HepG2 (cell line): Measurements from ENCODE around the gene FAM162A. TPM values are rescaled to one million over a fixed set of nuclear protein-coding genes. Genes with fewer than 3 reads are reported as not detected.

Experiments used
- ATAC-seq: fragments of 200-7000 bp; cut with Tn5 transposase; 3 replicates; pipeline ENCODE4 v1.9.1; 2020; ENCODE audit warnings: mild to moderate bottlenecking, moderate library complexity
- BruUV-seq: library from RNA; stranded (reverse); fragments of 400-500 nt; replicated peaks from 2 replicates; lab custom pipeline; 2021; lab: Mats Ljungman, UMichigan
- CTCF ChIA-PET: fragments of 300-600 bp; formaldehyde crosslinking; extraction: SDS; loops from one replicate; lab custom pipeline; 2021; ENCODE audit warnings: low total read pairs, inconsistent platforms, low intra/inter-chr PET ratio; lab: Yijun Ruan, JAX
- POLR2A ChIA-PET: fragments of 350-600 bp; sonication (Branson Sonifier 250); formaldehyde crosslinking; loops from one replicate; lab custom pipeline; 2020; ENCODE audit warnings: antibody characterized with exemption, inconsistent platforms; lab: Yijun Ruan, JAX
- DNase-seq: peaks from one replicate; pipeline ENCODE4 v3.0.0-alpha.2; 2015; ENCODE audit warnings: low spot score
- FAIRE-seq: peaks from 3 replicates; lab custom pipeline; 2011; peaks lifted over from hg19 to GRCh38; lab: Jason Lieb, UNC
- H2AFZ ChIP-seq: one replicate; pipeline ENCODE4 v1.6.1; 2011; ENCODE audit warnings: low read length, inconsistent platforms
- H3K27ac ChIP-seq: fragments of 300-600 bp; 3 replicates; pipeline ENCODE4 v1.8.0; 2011; ENCODE audit warnings: mixed run types, mild to moderate bottlenecking, mixed read lengths, low read length, inconsistent platforms; ENCODE audit not compliant: insufficient read depth; ENCODE audit errors: extremely low read length
- H3K27me3 ChIP-seq, 2 experiments: fragments of 200-600 bp in 1 of 2; 2 replicates in 1 of 2; 3 replicates in 1 of 2; pipeline versions ENCODE4 v1.6.0 to v1.8.0; 2011; ENCODE audit warnings: low read length in 2 of 2, mild to moderate bottlenecking in 2 of 2, moderate library complexity in 2 of 2, inconsistent platforms in 1 of 2; ENCODE audit not compliant: insufficient read depth in 2 of 2, control insufficient read depth in 1 of 2
- H3K36me3 ChIP-seq, 2 experiments: fragments of 200-600 bp in 1 of 2; replicated peaks in 1 of 2; 2 replicates in 1 of 2; 3 replicates in 1 of 2; pipeline versions ENCODE4 v1.5.1 to v1.8.0; 2011; ENCODE audit warnings: low read length in 2 of 2, inconsistent platforms in 1 of 2; ENCODE audit not compliant: insufficient read depth in 2 of 2, control insufficient read depth in 1 of 2
- H3K4me1 ChIP-seq: 2 replicates; pipeline ENCODE4 v1.5.1; 2012; ENCODE audit warnings: low read length, inconsistent platforms; ENCODE audit not compliant: insufficient read depth
- H3K4me2 ChIP-seq: 2 replicates; pipeline ENCODE4 v1.6.0; 2011; ENCODE audit warnings: low read depth, low read length, inconsistent platforms
- H3K4me3 ChIP-seq, 3 experiments: fragments of 200-600 bp in 1 of 3; sonication (generic), shearing (Covaris generic) in 1 of 3; replicated peaks in 1 of 3; 2 replicates each; pipeline ENCODE4 v1.5.1; 2011 to 2016; ENCODE audit warnings: low read length in 3 of 3, inconsistent platforms in 2 of 3, low read depth in 2 of 3, mild to moderate bottlenecking in 2 of 3, control low read depth in 1 of 3, mixed read lengths in 1 of 3; ENCODE audit not compliant: insufficient read depth in 1 of 3
- H3K79me2 ChIP-seq: one replicate; pipeline ENCODE4 v1.6.1; 2011; ENCODE audit warnings: low read length, inconsistent platforms; ENCODE audit not compliant: insufficient read depth
- H3K9ac ChIP-seq: 2 replicates; pipeline ENCODE4 v1.6.0; 2011; ENCODE audit warnings: mild to moderate bottlenecking, low read depth, low read length, inconsistent platforms; ENCODE audit not compliant: insufficient read depth
- H3K9me3 ChIP-seq: 2 replicates; pipeline ENCODE4 v1.5.1; 2012; ENCODE audit warnings: mild to moderate bottlenecking, low read length
- H4K20me1 ChIP-seq: 2 replicates; pipeline ENCODE4 v1.6.0; 2011; ENCODE audit warnings: inconsistent platforms, mild to moderate bottlenecking, low read length, moderate library complexity; ENCODE audit not compliant: insufficient read depth
- ATF6 ChIP-seq: sonication (generic); formaldehyde crosslinking; conservative IDR thresholded peaks from 2 replicates; pipeline ENCODE4 v1.4.0; 2020; ENCODE audit warnings: missing genetic modification reagents
- DDIT3 ChIP-seq: sonication (generic); formaldehyde crosslinking; IDR thresholded peaks from 2 replicates; pipeline ENCODE4 v1.4.0; 2020; ENCODE audit warnings: mild to moderate bottlenecking, missing genetic modification reagents
- ELF1 ChIP-seq: sonication (generic); formaldehyde crosslinking; IDR thresholded peaks from 2 replicates; pipeline ENCODE4 v1.4.0; 2020; ENCODE audit warnings: missing genetic modification reagents
- SETDB1 ChIP-seq: sonication (generic); formaldehyde crosslinking; IDR thresholded peaks from 2 replicates; pipeline ENCODE4 v1.5.1; 2020; ENCODE audit warnings: missing genetic modification reagents, mild to moderate bottlenecking, borderline replicate concordance
- TERF1 ChIP-seq: sonication (generic); formaldehyde crosslinking; IDR thresholded peaks from 2 replicates; pipeline ENCODE4 v1.8.0; 2022; ENCODE audit warnings: mild to moderate bottlenecking, missing genetic modification reagents, moderate library complexity
- TMF1 ChIP-seq: sonication (generic); formaldehyde crosslinking; IDR thresholded peaks from 2 replicates; pipeline ENCODE4 v1.8.1; 2022; ENCODE audit warnings: low read depth, missing genetic modification reagents
- ZBTB10 ChIP-seq: sonication (generic); formaldehyde crosslinking; IDR thresholded peaks from 2 replicates; pipeline ENCODE4 v1.4.0; 2020; ENCODE audit warnings: missing genetic modification reagents, borderline replicate concordance
- ZNF460 ChIP-seq: sonication (generic); formaldehyde crosslinking; IDR thresholded peaks from 2 replicates; pipeline ENCODE4 v1.5.1; 2020; ENCODE audit warnings: missing genetic modification reagents, mild to moderate bottlenecking, borderline replicate concordance
- ZNF512 ChIP-seq: sonication (generic); formaldehyde crosslinking; IDR thresholded peaks from 2 replicates; pipeline ENCODE4 v1.4.0; 2020; ENCODE audit warnings: mild to moderate bottlenecking, missing genetic modification reagents
- ZNF780A ChIP-seq: sonication (generic); formaldehyde crosslinking; IDR thresholded peaks from 2 replicates; pipeline ENCODE4 v1.8.0; 2022; ENCODE audit warnings: mild to moderate bottlenecking, missing genetic modification reagents, moderate library complexity
- WGBS: methylation state at CpG from one replicate; pipeline ENCODE4 v1.1.6; 2017; ENCODE audit warnings: low lambda C conversion rate; 5-methylcytosine and 5-hydroxymethylcytosine counted together
- in situ Hi-C: cut with HindIII; loops from 2 replicates; pipeline ENCODE4 v1.10.0; 2017; ENCODE audit warnings: low pct_unique_long_range_greater_than_20kb; ENCODE audit not compliant: extremely low pct_ligation_motif_present
- intact Hi-C: fragments of 100-400 bp; cut with micrococcal nuclease; formaldehyde crosslinking; loops from one replicate; pipeline ENCODE4 v1.10.0; 2022; ENCODE audit not compliant: unreplicated experiment
- polyA plus RNA-seq, 8 experiments: library from polyadenylated mRNA; depleted of rRNA in 3 of 8; stranded (reverse) in 7 of 8; unstranded in 1 of 8; fragments of >200 nt; fragmentation: Illumina TruSeq in 4 of 8; extraction: Trizol in 4 of 8; gene quantifications; 2 replicates each; pipeline versions ENCODE4 v1.2.1 to v1.2.3, GENCODE V29; 2011 to 2016; ENCODE audit warnings: low read depth in 4 of 8, missing spikeins in 1 of 8, mixed read lengths in 1 of 8; ENCODE audit not compliant: insufficient read depth in 1 of 8
- total RNA-seq, 5 experiments: library from RNA; depleted of rRNA; stranded (reverse); fragments of >200 nt; fragmentation: Illumina TruSeq; extraction: Trizol; gene quantifications; 2 replicates each; pipeline ENCODE4 v1.2.3, GENCODE V29; 2016; ENCODE audit warnings: low read depth in 1 of 5

FAM162A gene
- total and polyA plus RNA-seq, 2 of the 13 experiments (the other 11 are each of a cell fraction or from before 2014, with no cell fraction given), result 115 to 155 TPM

- no peak for ATAC-seq
- H4K20me1 ChIP-seq, result 0 out of 2 replicates have a peak, but pooled peaks cover 7% of the 10 kb centered on the region
- ChIA-PET POLR2A (no interaction called here), CTCF (no interaction called here)
- peaks cover 93% of the 10 kb centered on the region for H3K4me1 ChIP-seq
- H3K79me2 ChIP-seq, result peaks cover 86% of the 10 kb centered on the region
- H3K27ac ChIP-seq, result peak overlapping the region; percentile 72
- peaks cover 0 to 11% of the 10 kb centered on the region in 2 experiments; a peak in 2 of 5 replicates for H3K36me3 ChIP-seq
- no peak overlapping the region for H2AFZ ChIP-seq
- 86% methylated on average over 4 of the region's 4 CpGs for WGBS
- BruUV-seq, result no TSS peak
- no peak overlapping the region; a peak in 1 of 6 replicates for H3K4me3 ChIP-seq
- FAIRE-seq, result peak; percentile 4
- H3K9ac ChIP-seq, result no peak overlapping the region
- H3K4me2 ChIP-seq, result peak overlapping the region; percentile 25; the same call in 1 of the 2 replicates
- no peaks in the 10 kb centered on the region for H3K27me3 ChIP-seq
- no peak for TF ChIP-seq ZNF460 (CRISPR knock-in tag)
- no peak for TF ChIP-seq TMF1 (CRISPR knock-in tag)
- no peak for TF ChIP-seq ELF1
- TF ChIP-seq ZNF780A, result no peak
- TF ChIP-seq DDIT3, result no peak
- no peak for TF ChIP-seq ZNF512 (CRISPR knock-in tag)
- TF ChIP-seq ZBTB10 (CRISPR knock-in tag), result no peak
- TF ChIP-seq TERF1 (CRISPR knock-in tag), result no peak
- no peak for TF ChIP-seq ATF6 (CRISPR knock-in tag)
- TF ChIP-seq SETDB1 (CRISPR knock-in tag), result no peak
- DNase-seq, result no peak
- intact Hi-C loops, result loop anchor here (10.0 kb wide), 1 partner anchor 845 kb away; the partner anchor contains the start of gene POLQ
- in situ Hi-C loops, result loop anchor here (5.0 kb wide), 1 partner anchor 287 kb away; no protein-coding TSS in a partner anchor
- no peaks in the 10 kb centered on the region for H3K9me3 ChIP-seq
Measured at GRCh38 chr3:122389892-122390291, 5.9 kb downstream of the FAM162A start.
